ENCODE data around the gene NOL11. TPM values are rescaled to one million over a fixed set of nuclear protein-coding genes. Genes with fewer than 3 reads are reported as not detected.
A peak's percentile ranks its signal among the peaks of the same experiment; 100 is the strongest.

Gene NOL11
- total and polyA plus RNA-seq, 2 experiments from 2014 or later = 30.3 to 37.2 TPM

DNA sequence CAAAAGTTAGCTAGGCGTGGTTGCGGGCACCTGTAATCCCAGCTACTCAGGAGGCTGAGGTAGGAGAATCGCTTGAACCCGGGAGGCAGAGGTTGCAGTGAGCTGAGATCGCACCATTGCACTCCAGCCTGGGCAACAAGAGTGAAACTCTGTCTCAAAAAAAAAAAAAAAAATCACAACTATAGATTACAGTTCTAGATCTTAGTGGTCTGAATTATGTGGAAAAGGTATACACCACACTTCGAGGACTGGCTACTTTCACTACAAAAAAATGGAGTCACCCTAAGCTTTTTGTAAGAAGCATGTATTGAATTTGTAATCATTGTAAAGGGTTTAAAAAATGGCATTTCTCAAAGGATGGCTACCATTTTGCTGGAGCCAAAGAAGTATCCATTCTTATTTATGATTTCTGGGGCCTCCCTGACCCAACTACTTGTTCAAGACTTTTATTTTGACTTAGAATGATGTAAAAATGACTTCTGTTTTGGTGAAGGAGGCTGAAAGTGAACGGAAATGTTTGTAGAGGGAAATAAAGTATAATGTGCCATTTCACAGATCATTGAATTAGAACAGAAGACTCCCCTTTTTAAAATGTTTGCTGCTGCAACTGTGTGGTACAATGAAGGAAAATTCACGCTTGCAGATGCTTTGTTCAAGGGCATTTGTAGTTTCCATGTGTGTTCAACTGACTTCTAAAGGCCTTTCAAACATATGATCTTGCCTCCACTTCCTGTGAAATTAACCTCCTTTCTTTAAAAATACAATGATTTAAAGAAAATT, 37.1 kb upstream of the NOL11 start:
- no peaks in the 10 kb centered on the region for H4K20me1 ChIP-seq (ENCODE audit: insufficient read depth)
- H3K9me2 ChIP-seq (ENCODE audit: insufficient read depth) = no peaks in the 10 kb centered on the region
- DNase-seq = no peak
- no peaks in the 10 kb centered on the region for H3K9me3 ChIP-seq (ENCODE audit: low read depth)
- H3K4me1 ChIP-seq (ENCODE audit: insufficient read depth) = no peaks in the 10 kb centered on the region
- no peaks in the 10 kb centered on the region for H3K79me2 ChIP-seq (ENCODE audit: insufficient read depth)
- H3K4me2 ChIP-seq (ENCODE audit: unreplicated experiment) = no peak overlapping the region
- no peak overlapping the region for H2AFZ ChIP-seq
- H3K9ac ChIP-seq = no peak overlapping the region
- no peaks in the 10 kb centered on the region for H3K27me3 ChIP-seq (replicated peaks; ENCODE audit: insufficient read depth)
- in situ Hi-C loops (cut with MboI) = loop anchor here (10.0 kb wide), 1 partner anchor 306 kb away; the partner anchor contains the start of gene PITPNC1
- no peak overlapping the region for H3K4me3 ChIP-seq
- no peak overlapping the region for H3K27ac ChIP-seq
- no peaks in the 10 kb centered on the region; the same call in 1 of the 2 replicates for H3F3A ChIP-seq (ENCODE audit: insufficient read depth)
- 95 to 98% methylated on average over 7 to 8 of the region's 8 CpGs for WGBS, 2 experiments (ENCODE audit: low coverage in 1 of 2, low lambda C conversion rate in 2 of 2, missing lambda C conversion rate in 2 of 2)
- TF ChIP-seq EZH2 (IDR thresholded peaks at IDR 0.05; ENCODE audit: insufficient read depth, poor library complexity, severe bottlenecking) (no peak), EZH2phosphoT487 (IDR thresholded peaks at IDR 0.05; ENCODE audit: insufficient read depth, low read depth) (no peak)
- H3K36me3 ChIP-seq (ENCODE audit: low read depth) = no peaks in the 10 kb centered on the region

DNA sequence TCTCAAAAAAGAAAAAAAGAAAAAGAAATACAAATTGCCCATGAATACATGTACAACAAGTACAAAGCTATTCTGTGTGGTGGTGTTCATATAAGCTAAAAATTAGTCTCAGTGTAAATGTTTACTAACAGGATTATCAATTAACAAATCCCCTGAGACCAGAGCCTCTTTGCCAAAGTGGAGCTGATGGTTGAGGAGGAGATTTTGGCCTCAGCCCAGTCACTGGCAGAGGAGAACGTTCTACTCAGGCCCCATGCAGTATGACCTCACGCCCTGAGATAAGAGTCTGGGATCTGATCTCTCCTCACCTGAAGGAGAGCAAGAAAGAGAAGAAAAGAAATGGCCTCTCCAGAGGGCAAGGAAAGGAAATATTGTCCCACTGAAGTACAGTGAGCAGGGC, 35.5 kb upstream of the NOL11 start:
- WGBS, 2 experiments (ENCODE audit: low coverage in 1 of 2, low lambda C conversion rate in 2 of 2, missing lambda C conversion rate in 2 of 2) = 58 to 66% methylated on average over 2 of the region's 2 CpGs
- no peak overlapping the region for H3K27ac ChIP-seq
- no peaks in the 10 kb centered on the region for H3K79me2 ChIP-seq (ENCODE audit: insufficient read depth)
- H3K4me2 ChIP-seq (ENCODE audit: unreplicated experiment) = no peak overlapping the region
- H3K9ac ChIP-seq = no peak overlapping the region
- H3K9me3 ChIP-seq (ENCODE audit: low read depth) = no peaks in the 10 kb centered on the region
- no peak for DNase-seq
- H3K9me2 ChIP-seq (ENCODE audit: insufficient read depth) = no peaks in the 10 kb centered on the region
- no peak overlapping the region for H2AFZ ChIP-seq
- no peaks in the 10 kb centered on the region for H3K36me3 ChIP-seq (ENCODE audit: low read depth)
- no peak for TF ChIP-seq EZH2phosphoT487 (IDR thresholded peaks at IDR 0.05; ENCODE audit: insufficient read depth, low read depth)
- TF ChIP-seq EZH2 (IDR thresholded peaks at IDR 0.05; ENCODE audit: insufficient read depth, poor library complexity, severe bottlenecking) = no peak
- in situ Hi-C loops (cut with MboI) = loop anchor here (10.0 kb wide), 1 partner anchor 307 kb away; the partner anchor contains the start of gene PITPNC1
- no peaks in the 10 kb centered on the region for H3K4me1 ChIP-seq (ENCODE audit: insufficient read depth)
- no peaks in the 10 kb centered on the region for H3K27me3 ChIP-seq (replicated peaks; ENCODE audit: insufficient read depth)
- H4K20me1 ChIP-seq (ENCODE audit: insufficient read depth) = no peaks in the 10 kb centered on the region
- H3F3A ChIP-seq (ENCODE audit: insufficient read depth) = no peaks in the 10 kb centered on the region; the same call in 1 of the 2 replicates
- no peak overlapping the region for H3K4me3 ChIP-seq

DNA sequence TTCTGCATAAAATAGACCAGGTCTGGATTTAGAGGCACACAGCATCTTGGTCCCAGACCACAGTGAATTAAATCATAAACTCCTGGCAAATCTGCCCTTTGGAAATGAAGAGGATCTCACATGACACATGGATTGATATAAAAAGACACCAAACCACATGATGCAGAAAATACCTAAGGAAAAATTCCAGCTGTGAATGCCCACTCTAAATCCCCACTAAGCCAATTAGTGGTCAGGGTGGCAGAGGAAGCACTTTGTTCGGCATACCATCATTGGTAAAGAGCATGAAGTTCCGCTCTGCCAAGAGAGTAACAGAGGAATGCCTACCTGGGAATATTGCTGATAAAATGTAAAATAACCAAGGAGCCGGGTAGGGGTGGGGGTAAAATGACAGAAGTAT, 32.4 kb upstream of the NOL11 start:
- Histone ChIP-seq H3K36me3 (ENCODE audit: low read depth) (no peaks in the 10 kb centered on the region), H3F3A (ENCODE audit: insufficient read depth) (no peaks in the 10 kb centered on the region; the same call in 1 of the 2 replicates), H3K4me3 (no peak overlapping the region), H3K27ac (no peak overlapping the region), H3K4me1 (ENCODE audit: insufficient read depth) (no peaks in the 10 kb centered on the region), H3K4me2 (ENCODE audit: unreplicated experiment) (no peak overlapping the region), H3K9me2 (ENCODE audit: insufficient read depth) (no peaks in the 10 kb centered on the region), H3K9ac (no peak overlapping the region), H2AFZ (no peak overlapping the region), H3K79me2 (ENCODE audit: insufficient read depth) (no peaks in the 10 kb centered on the region), H4K20me1 (ENCODE audit: insufficient read depth) (no peaks in the 10 kb centered on the region), H3K9me3 (ENCODE audit: low read depth) (no peaks in the 10 kb centered on the region), H3K27me3 (replicated peaks; ENCODE audit: insufficient read depth) (no peaks in the 10 kb centered on the region)
- TF ChIP-seq EZH2 (IDR thresholded peaks at IDR 0.05; ENCODE audit: insufficient read depth, poor library complexity, severe bottlenecking) (no peak), EZH2phosphoT487 (IDR thresholded peaks at IDR 0.05; ENCODE audit: insufficient read depth, low read depth) (no peak)
- 99 to 100% methylated on average over 3 of the region's 3 CpGs for WGBS, 2 experiments (ENCODE audit: low coverage in 1 of 2, low lambda C conversion rate in 2 of 2, missing lambda C conversion rate in 2 of 2)
- DNase-seq = no peak
- in situ Hi-C loops (cut with MboI) = loop anchor here (10.0 kb wide), 1 partner anchor 311 kb away; the partner anchor contains the start of gene PITPNC1

DNA sequence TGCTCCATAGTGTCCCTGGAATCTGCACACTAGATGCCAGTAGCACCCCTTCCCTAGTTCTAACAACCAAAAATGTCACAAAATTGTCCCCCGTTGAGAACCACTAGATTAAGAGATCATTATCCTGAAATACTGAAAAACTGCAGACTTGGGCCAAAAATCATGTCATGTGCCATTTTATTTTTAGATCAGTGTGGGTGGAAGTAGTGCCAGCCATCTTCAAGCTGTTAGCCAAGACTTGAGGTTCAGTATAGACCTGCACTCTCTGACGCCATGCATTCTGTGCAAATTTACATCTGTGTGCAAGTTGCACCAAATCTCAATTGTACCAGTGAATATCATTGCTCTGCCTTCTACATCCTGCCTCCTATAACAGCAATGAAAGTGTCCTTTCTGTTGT, 31.5 kb upstream of the NOL11 start:
- H3K9me2 ChIP-seq (ENCODE audit: insufficient read depth) = no peaks in the 10 kb centered on the region
- H3K4me2 ChIP-seq (ENCODE audit: unreplicated experiment) = no peak overlapping the region
- H3K4me1 ChIP-seq (ENCODE audit: insufficient read depth) = no peaks in the 10 kb centered on the region
- no peaks in the 10 kb centered on the region for H3K36me3 ChIP-seq (ENCODE audit: low read depth)
- no peak overlapping the region for H3K27ac ChIP-seq
- peak; percentile 8 for DNase-seq
- 79 to 92% methylated on average over 2 of the region's 2 CpGs for WGBS, 2 experiments (ENCODE audit: low coverage in 1 of 2, low lambda C conversion rate in 2 of 2, missing lambda C conversion rate in 2 of 2)
- no peaks in the 10 kb centered on the region for H3K27me3 ChIP-seq (replicated peaks; ENCODE audit: insufficient read depth)
- no peak overlapping the region for H3K9ac ChIP-seq
- H4K20me1 ChIP-seq (ENCODE audit: insufficient read depth) = no peaks in the 10 kb centered on the region
- TF ChIP-seq EZH2phosphoT487 (IDR thresholded peaks at IDR 0.05; ENCODE audit: insufficient read depth, low read depth) (no peak), EZH2 (IDR thresholded peaks at IDR 0.05; ENCODE audit: insufficient read depth, poor library complexity, severe bottlenecking) (no peak)
- in situ Hi-C loops (cut with MboI) = loop anchor here (10.0 kb wide), 1 partner anchor 311 kb away; the partner anchor contains the start of gene PITPNC1
- no peaks in the 10 kb centered on the region for H3K9me3 ChIP-seq (ENCODE audit: low read depth)
- no peak overlapping the region for H2AFZ ChIP-seq
- H3K79me2 ChIP-seq (ENCODE audit: insufficient read depth) = no peaks in the 10 kb centered on the region
- no peaks in the 10 kb centered on the region; the same call in 1 of the 2 replicates for H3F3A ChIP-seq (ENCODE audit: insufficient read depth)
- H3K4me3 ChIP-seq = no peak overlapping the region
